DOHH2 (cell line): ENCODE data around the gene GMPR.

ENCODE experiments used
- H3F3A ChIP-seq: fragments of 200-600 bp; sonication (generic), shearing (Covaris generic); 2 replicates; pipeline ENCODE4 v1.6.0; 2016; ENCODE audit warnings: antibody characterized with exemption, mild to moderate bottlenecking; ENCODE audit not compliant: control insufficient read depth, insufficient read depth
- H3K27ac ChIP-seq: fragments of 200-600 bp; sonication (generic); 2 replicates; pipeline ENCODE4 v1.5.1; 2014; ENCODE audit warnings: low read depth, mild to moderate bottlenecking, low read length, moderate library complexity
- H3K27me3 ChIP-seq: fragments of 200-600 bp; sonication (generic); 2 replicates; pipeline ENCODE4 v1.6.1; 2014; ENCODE audit warnings: mild to moderate bottlenecking, low read length, mixed read lengths; ENCODE audit not compliant: control insufficient read depth
- H3K36me3 ChIP-seq: fragments of 200-600 bp; sonication (generic); 2 replicates; pipeline ENCODE4 v1.6.1; 2014; ENCODE audit warnings: mild to moderate bottlenecking, low read length, moderate library complexity, mixed read lengths; ENCODE audit not compliant: control insufficient read depth
- H3K4me1 ChIP-seq: fragments of 200-600 bp; sonication (generic); 2 replicates; pipeline ENCODE4 v1.6.1; 2014; ENCODE audit warnings: mild to moderate bottlenecking, low read length, mixed read lengths; ENCODE audit not compliant: control insufficient read depth
- H3K4me2 ChIP-seq: fragments of 200-600 bp; sonication (generic); 2 replicates; pipeline ENCODE4 v1.6.0; 2014; ENCODE audit warnings: mild to moderate bottlenecking, low read length, moderate library complexity
- H3K4me3 ChIP-seq: fragments of 200-600 bp; sonication (generic); 2 replicates; pipeline ENCODE4 v1.5.1; 2014; ENCODE audit warnings: mild to moderate bottlenecking, low read length, mixed read lengths
- H3K79me2 ChIP-seq: fragments of 200-600 bp; sonication (generic); 2 replicates; pipeline ENCODE4 v1.6.1; 2014; ENCODE audit warnings: mild to moderate bottlenecking, low read length, mixed read lengths; ENCODE audit not compliant: control insufficient read depth
- H3K9me2 ChIP-seq: fragments of 200-600 bp; sonication (generic); replicated peaks from 2 replicates; pipeline ENCODE4 v1.6.1; 2014; ENCODE audit warnings: mild to moderate bottlenecking, low read length, mixed read lengths; ENCODE audit not compliant: control insufficient read depth
- H3K9me3 ChIP-seq: fragments of 200-600 bp; sonication (generic); 2 replicates; pipeline ENCODE4 v1.6.1; 2014; ENCODE audit warnings: antibody characterized with exemption, low read length, mixed read lengths; ENCODE audit not compliant: control insufficient read depth, insufficient read depth
- H4K20me1 ChIP-seq: fragments of 200-600 bp; sonication (generic); 2 replicates; pipeline ENCODE4 v1.6.0; 2014; ENCODE audit warnings: low read depth, mild to moderate bottlenecking, antibody characterized with exemption, low read length, moderate library complexity; ENCODE audit not compliant: control insufficient read depth, insufficient read depth
- CTCF ChIP-seq: fragments of 200-600 bp; sonication (generic); IDR thresholded peaks from one replicate; pipeline ENCODE4 v1.5.1; 2014; ENCODE audit warnings: antibody characterized with exemption, mild to moderate bottlenecking, low read depth, low read length; ENCODE audit not compliant: poor library complexity, severe bottlenecking
- EZH2phosphoT487 ChIP-seq: fragments of 200-600 bp; sonication (generic); IDR thresholded peaks from 2 replicates; pipeline ENCODE4 v1.6.1; 2017; ENCODE audit warnings: borderline replicate concordance, mild to moderate bottlenecking, antibody characterized with exemption, low read length, moderate library complexity, mixed read lengths

GMPR gene

DNA sequence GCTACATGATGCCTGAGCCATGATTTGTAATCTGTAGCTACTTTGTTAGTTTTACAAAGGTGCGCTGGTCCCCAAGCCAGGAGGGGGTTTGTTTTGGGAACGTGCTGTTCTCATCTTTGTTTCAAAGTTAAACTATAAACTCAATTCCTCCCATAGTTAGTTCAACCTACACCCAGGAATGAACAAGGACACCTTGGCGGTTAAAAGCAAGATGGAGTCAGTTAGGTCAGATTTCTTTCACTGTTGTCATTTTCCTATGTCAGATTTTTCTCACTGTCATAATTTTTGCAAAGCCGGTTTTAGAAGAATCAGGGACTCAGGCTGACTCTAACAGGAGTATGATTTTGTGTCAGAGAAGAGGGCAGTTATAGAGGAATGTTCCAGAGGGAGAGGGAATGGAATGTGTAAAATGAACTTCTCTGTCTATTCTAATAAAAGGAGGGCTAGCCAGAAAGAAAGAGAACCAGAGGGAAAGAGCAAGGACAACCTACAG, 2.3 kb upstream of the GMPR start:
- peaks cover 14% of the 10 kb centered on the region for H3F3A ChIP-seq
- H3K9me3 ChIP-seq = no peaks in the 10 kb centered on the region
- H3K36me3 ChIP-seq = no peaks in the 10 kb centered on the region
- no peaks in the 10 kb centered on the region for H3K79me2 ChIP-seq
- peaks cover 41% of the 10 kb centered on the region for H3K4me1 ChIP-seq
- no peak for TF ChIP-seq CTCF
- no peak for TF ChIP-seq EZH2phosphoT487
- H3K4me3 ChIP-seq = peak overlapping the region; percentile 26; the same call in 1 of the 2 replicates
- no peak overlapping the region for H3K27ac ChIP-seq
- no peaks in the 10 kb centered on the region for H4K20me1 ChIP-seq
- H3K27me3 ChIP-seq = peaks cover 49% of the 10 kb centered on the region
- H3K9me2 ChIP-seq = no peaks in the 10 kb centered on the region
- H3K4me2 ChIP-seq = peak overlapping the region; percentile 73

- Histone ChIP-seq H3K27me3 (peaks cover 50% of the 10 kb centered on the region), H3K79me2 (no peaks in the 10 kb centered on the region), H3K27ac (no peak overlapping the region), H3K9me2 (no peaks in the 10 kb centered on the region), H3K4me2 (peak overlapping the region; percentile 73), H3K4me1 (peaks cover 41% of the 10 kb centered on the region), H3K9me3 (no peaks in the 10 kb centered on the region), H3K36me3 (no peaks in the 10 kb centered on the region), H3F3A (peaks cover 14% of the 10 kb centered on the region), H4K20me1 (no peaks in the 10 kb centered on the region), H3K4me3 (peak overlapping the region; percentile 45)
- TF ChIP-seq CTCF (no peak), EZH2phosphoT487 (no peak)
Measured at GRCh38 chr6:16236631-16237199, 1.7 kb upstream of the GMPR start.

GRCh38 chr6:16237242-16237641, 1.1 kb upstream of the GMPR start:
- Histone ChIP-seq H3K27ac (no peak overlapping the region), H3K4me1 (peaks cover 41% of the 10 kb centered on the region), H3K36me3 (no peaks in the 10 kb centered on the region), H3K9me2 (no peaks in the 10 kb centered on the region), H3F3A (peaks cover 14% of the 10 kb centered on the region), H4K20me1 (no peaks in the 10 kb centered on the region), H3K4me3 (peak overlapping the region; percentile 68), H3K27me3 (peaks cover 50% of the 10 kb centered on the region), H3K4me2 (peak overlapping the region; percentile 73), H3K79me2 (no peaks in the 10 kb centered on the region), H3K9me3 (no peaks in the 10 kb centered on the region)
- TF ChIP-seq EZH2phosphoT487 = no peak

DNA sequence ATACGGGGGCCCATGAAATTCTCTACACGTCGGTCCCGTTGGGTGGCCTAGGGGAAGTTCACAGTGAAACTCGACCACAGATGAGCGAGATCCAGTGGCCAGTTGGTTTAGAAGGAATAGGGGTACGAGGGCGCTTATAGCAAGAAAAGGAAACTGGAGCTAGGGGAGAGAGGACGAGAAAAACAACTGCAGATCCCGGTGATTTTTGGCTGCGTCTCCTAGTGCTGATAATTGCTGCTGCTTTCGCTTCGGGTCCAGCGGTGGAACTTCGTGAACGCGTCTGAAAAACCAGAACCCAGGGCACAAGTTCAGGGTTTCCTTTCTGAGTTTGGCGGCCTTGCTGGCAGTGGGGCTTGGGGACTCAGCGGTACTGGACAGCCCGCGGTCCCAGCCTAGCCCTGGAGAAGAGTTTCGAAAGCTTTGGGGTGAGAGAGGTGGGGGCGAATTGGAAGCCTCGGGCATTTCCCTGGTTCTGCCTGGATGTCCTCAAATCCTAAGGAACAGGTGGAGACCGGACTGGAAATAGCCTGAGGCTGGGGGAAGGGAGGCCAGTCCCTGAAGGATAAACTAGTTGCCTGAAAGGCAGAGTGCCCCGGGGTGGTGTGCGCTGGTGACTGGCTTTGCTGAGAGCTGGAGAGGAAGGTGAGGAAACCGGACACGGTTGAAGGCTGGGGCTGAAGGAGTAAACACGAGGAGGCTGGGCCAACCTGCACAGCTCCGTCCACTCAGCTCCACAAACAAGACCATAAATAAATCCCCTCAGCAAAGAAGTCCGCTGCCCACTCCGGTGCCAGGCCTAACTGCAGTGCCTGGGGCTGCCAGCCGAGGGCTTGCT, 793 bp downstream of the GMPR start:
- H3K36me3 ChIP-seq = no peaks in the 10 kb centered on the region
- peaks cover 38% of the 10 kb centered on the region for H3K4me1 ChIP-seq
- peak overlapping the region; percentile 73 for H3K4me2 ChIP-seq
- H4K20me1 ChIP-seq = no peaks in the 10 kb centered on the region
- no peaks in the 10 kb centered on the region for H3K9me3 ChIP-seq
- no peak overlapping the region for H3K27ac ChIP-seq
- TF ChIP-seq EZH2phosphoT487 (no peak), CTCF (no peak)
- peaks cover 14% of the 10 kb centered on the region for H3F3A ChIP-seq
- H3K4me3 ChIP-seq = peak overlapping the region; percentile 68
- no peaks in the 10 kb centered on the region for H3K9me2 ChIP-seq
- peaks cover 50% of the 10 kb centered on the region for H3K27me3 ChIP-seq
- H3K79me2 ChIP-seq = no peaks in the 10 kb centered on the region
